Measurements from ENCODE around the gene GPBP1. TPM values are rescaled to one million over a fixed set of nuclear protein-coding genes. Genes with fewer than 3 reads are reported as not detected.
A peak's percentile ranks its signal among the peaks of the same experiment; 100 is the strongest.

Gene GPBP1
- total RNA-seq, 1 experiment from 2014 or later, result 69.5 TPM

GRCh38 chr5:57302164-57302563, 128.3 kb downstream of the GPBP1 start:
- no peaks in the 10 kb centered on the region for H3K36me3 ChIP-seq (ENCODE audit: control insufficient read depth in 1 of 2, insufficient read depth in 2 of 2, low read length in 2 of 2)
- H2AFZ ChIP-seq (ENCODE audit: low read depth, low read length, poor library complexity, severe bottlenecking), result no peak overlapping the region
- no peaks in the 10 kb centered on the region for H3K9me2 ChIP-seq (ENCODE audit: insufficient read depth)
- DNase-seq (ENCODE audit: low read depth, low spot score) (peak; percentile 93), ATAC-seq (peak; percentile 66)
- no peak overlapping the region for H3K4me3 ChIP-seq (replicated peaks in 1 of 2; ENCODE audit: low read depth in 1 of 2, low read length in 2 of 2)
- H3K27ac ChIP-seq (ENCODE audit: low read depth, low read length), result no peak overlapping the region
- H3K4me2 ChIP-seq (ENCODE audit: low read length), result peak overlapping the region; percentile 50
- H3K4me1 ChIP-seq (ENCODE audit: control insufficient read depth in 1 of 2, insufficient read depth in 2 of 2, low read length in 2 of 2), result peaks cover 21 to 46% of the 10 kb centered on the region in 2 experiments
- RAD21 ChIA-PET (ENCODE audit: low non-redundant PET in 1 of 2, low total read pairs in 2 of 2, uncharacterized antibody in 2 of 2, unreplicated experiment in 2 of 2), result no interaction called here
- POLR2A ChIA-PET, result interaction anchor here (0.8 to 1.0 kb wide), 2 partner anchors 1158 to 1159 kb away, joined by 3 to 5 read pairs; partner anchors contain the start of gene PLK2
- CTCF ChIA-PET, result interaction anchor here (1.0 to 1.8 kb wide), 5 partner anchors 33 to 477 kb away, joined by 3 to 5 read pairs (median 4); no protein-coding TSS in a partner anchor
- intact Hi-C loops (cut with micrococcal nuclease), result loop anchor here (1.0 kb wide), 2 partner anchors 81 to 1164 kb away; no protein-coding TSS in a partner anchor
- no TSS peak for BruUV-seq (replicated peaks)
- H3K27me3 ChIP-seq (ENCODE audit: insufficient read depth, low read length), result no peaks in the 10 kb centered on the region
- H3K9ac ChIP-seq (ENCODE audit: low read length), result no peak overlapping the region
- H3K79me2 ChIP-seq (ENCODE audit: insufficient read depth, low read length), result no peaks in the 10 kb centered on the region
- H4K20me1 ChIP-seq (ENCODE audit: insufficient read depth), result no peaks in the 10 kb centered on the region
- H3K9me3 ChIP-seq (ENCODE audit: control insufficient read depth in 1 of 2, insufficient read depth in 1 of 2, low read depth in 1 of 2, low read length in 2 of 2), result no peaks in the 10 kb centered on the region
- TF ChIP-seq ZBTB33 (IDR thresholded peaks at IDR 0.05; ENCODE audit: extremely low read depth, insufficient replicate concordance, low read length) (peak; percentile 77), JUND (IDR thresholded peaks at IDR 0.05) (peak; percentile 88), POLR2AphosphoS5 (IDR thresholded peaks at IDR 0.05; ENCODE audit: low read depth, low read length) (peak; percentile 60; the same call in 1 of the 2 replicates), RAD21 (IDR thresholded peaks at IDR 0.05; ENCODE audit: low read depth) (peak; percentile 45), CEBPB (IDR thresholded peaks at IDR 0.05; ENCODE audit: low read depth) (0 out of 2 replicates have a peak, but pooled peaks have one; percentile 56), ATF3 (IDR thresholded peaks at IDR 0.05) (no peak), EZH2phosphoT487 (IDR thresholded peaks at IDR 0.05; ENCODE audit: borderline replicate concordance) (no peak), EGR1 (IDR thresholded peaks at IDR 0.05; ENCODE audit: low read depth) (0 out of 2 replicates have a peak, but pooled peaks have one; percentile 7), REST (IDR thresholded peaks at IDR 0.05; ENCODE audit: low read depth) (no peak), EZH2 (IDR thresholded peaks at IDR 0.05) (no peak), MAX (IDR thresholded peaks at IDR 0.05) (peak; percentile 86), SRF (IDR thresholded peaks at IDR 0.05; ENCODE audit: low read depth) (peak; percentile 61; the same call in 1 of the 2 replicates), TCF7L2 (IDR thresholded peaks at IDR 0.05; ENCODE audit: borderline replicate concordance, extremely low read depth, insufficient read depth, insufficient read length) (peak; percentile 96), SP1 (IDR thresholded peaks at IDR 0.05; ENCODE audit: low read depth) (peak; percentile 79), ZFX (IDR thresholded peaks at IDR 0.05) (no peak), YY1 (IDR thresholded peaks at IDR 0.05; ENCODE audit: extremely low read depth, insufficient replicate concordance, low read depth, low read length) (no peak), SIN3A (IDR thresholded peaks at IDR 0.05; ENCODE audit: low read depth) (peak; percentile 54; the same call in 1 of the 2 replicates), ZNF274 (IDR thresholded peaks at IDR 0.05; ENCODE audit: low read depth, low read length) (no peak), CBX3 (IDR thresholded peaks at IDR 0.05; ENCODE audit: low read depth) (peak; percentile 83; the same call in 1 of the 2 replicates), POLR2A (IDR thresholded peaks at IDR 0.05; ENCODE audit: borderline replicate concordance, extremely low read depth, insufficient read depth, insufficient read length) (no peak), FOSL1 (IDR thresholded peaks at IDR 0.05; ENCODE audit: low read depth) (peak; percentile 88)
